PFSK-1 (cell line): ENCODE results near the gene IL4I1.
A peak's percentile ranks its signal among the peaks of the same experiment; 100 is the strongest.

ENCODE experiments used
- POLR2AphosphoS5 ChIP-seq: IDR thresholded peaks from 2 replicates; pipeline ENCODE4 v1.6.1; 2012; ENCODE audit warnings: low read depth, mild to moderate bottlenecking, control low read depth, low read length, moderate library complexity
- REST ChIP-seq, 2 experiments: IDR thresholded peaks; 2 replicates each; pipeline versions ENCODE4 v1.6.1 to v1.8.0; 2011 to 2012; ENCODE audit warnings: low read depth in 2 of 2, low read length in 2 of 2, control low read depth in 1 of 2, inconsistent platforms in 1 of 2, mild to moderate bottlenecking in 1 of 2, moderate library complexity in 1 of 2; ENCODE audit not compliant: insufficient read depth in 1 of 2
- TAF1 ChIP-seq: IDR thresholded peaks from 2 replicates; pipeline ENCODE4 v1.6.1; 2012; ENCODE audit warnings: low read length, control low read depth, borderline replicate concordance; ENCODE audit not compliant: insufficient read depth

DNA sequence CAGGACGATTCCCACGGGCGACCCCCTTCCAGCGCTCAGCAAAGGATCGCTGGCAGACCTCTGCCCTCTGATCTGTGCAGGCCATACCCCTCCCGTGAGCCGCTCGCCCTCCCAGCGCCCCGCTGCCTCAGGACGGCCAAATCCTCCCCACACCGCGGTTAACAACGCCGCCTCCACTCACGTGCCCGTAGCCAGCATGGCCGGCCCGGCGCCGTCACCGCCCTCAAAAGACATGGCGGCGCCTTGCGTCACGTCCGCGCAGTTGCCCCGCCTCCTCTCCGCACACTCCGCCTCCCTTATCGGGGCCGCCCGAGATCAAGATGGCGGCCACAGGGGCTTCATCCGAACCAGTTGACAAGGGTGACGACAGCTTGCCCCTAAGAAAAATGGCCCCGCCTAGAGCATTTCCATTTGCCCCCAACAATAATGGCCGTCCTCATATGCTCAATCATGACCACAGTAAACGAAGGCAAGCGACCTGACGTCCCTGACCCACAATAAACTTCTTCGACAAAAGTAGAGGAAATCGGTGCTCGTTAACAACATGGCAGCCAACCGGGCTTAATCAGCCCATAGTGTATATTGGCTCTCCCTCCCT lies 20.2 kb downstream of the IL4I1 start:
- TF ChIP-seq POLR2AphosphoS5 (peak; percentile 72), REST (IDR thresholded peaks at IDR 0.05; ENCODE audit: insufficient read depth in 1 of 2, low read depth in 2 of 2, low read length in 2 of 2) (no peak), TAF1 (peak; percentile 87)
